H9 (cell line): Measurements from ENCODE around the gene HDAC2. TPM values are rescaled to one million over a fixed set of nuclear protein-coding genes. Genes with fewer than 3 reads are reported as not detected.

Source experiments
- DNase-seq: peaks from one replicate; pipeline ENCODE4 v3.0.0-alpha.2; 2017
- H2AFZ ChIP-seq: one replicate; pipeline ENCODE4 v1.6.1; 2013; ENCODE audit warnings: mild to moderate bottlenecking, low read length, control low read depth, moderate library complexity
- H2AK5ac ChIP-seq: 2 replicates; pipeline ENCODE4 v1.6.1; 2013; ENCODE audit warnings: low read length, control low read depth, mixed read lengths; ENCODE audit not compliant: insufficient read length
- H2BK120ac ChIP-seq: one replicate; pipeline ENCODE4 v1.6.1; 2013; ENCODE audit warnings: low read depth, mild to moderate bottlenecking, low read length, control low read depth, inconsistent platforms; ENCODE audit not compliant: poor library complexity, severe bottlenecking
- H2BK12ac ChIP-seq: 2 replicates; pipeline ENCODE4 v1.6.1; 2013; ENCODE audit warnings: low read length, control low read depth, mixed read lengths, low read depth; ENCODE audit not compliant: insufficient read length
- H2BK15ac ChIP-seq: 2 replicates; pipeline ENCODE4 v1.6.1; 2013; ENCODE audit warnings: low read depth, low read length, control low read depth
- H2BK20ac ChIP-seq: one replicate; pipeline ENCODE4 v1.6.1; 2013; ENCODE audit warnings: low read depth, mild to moderate bottlenecking, low read length, control low read depth, inconsistent platforms; ENCODE audit not compliant: poor library complexity, severe bottlenecking
- H2BK5ac ChIP-seq: 2 replicates; pipeline ENCODE4 v1.6.1; 2013; ENCODE audit warnings: low read length, control low read depth, mixed read lengths; ENCODE audit not compliant: insufficient read length
- H3K14ac ChIP-seq: 2 replicates; pipeline ENCODE4 v1.6.1; 2013; ENCODE audit warnings: low read length, control low read depth; ENCODE audit not compliant: insufficient read depth
- H3K18ac ChIP-seq: 2 replicates; pipeline ENCODE4 v1.6.1; 2013; ENCODE audit warnings: low read depth, mild to moderate bottlenecking, mixed read lengths, low read length, control low read depth; ENCODE audit not compliant: insufficient read length
- H3K23ac ChIP-seq: 2 replicates; pipeline ENCODE4 v1.6.1; 2013; ENCODE audit warnings: low read length, control low read depth, mixed read lengths, low read depth; ENCODE audit not compliant: insufficient read length
- H3K23me2 ChIP-seq: 2 replicates; pipeline ENCODE4 v1.6.1; 2013; ENCODE audit warnings: low read depth, mild to moderate bottlenecking, mixed read lengths, low read length, control low read depth; ENCODE audit not compliant: insufficient read length, poor library complexity, severe bottlenecking
- H3K27ac ChIP-seq: 2 replicates; pipeline ENCODE4 v1.5.1; 2013; ENCODE audit warnings: low read length, control low read depth, mixed read lengths, low read depth; ENCODE audit not compliant: insufficient read length
- H3K27me3 ChIP-seq: 2 replicates; pipeline ENCODE4 v1.6.1; 2013; ENCODE audit warnings: low read length, control low read depth, inconsistent platforms; ENCODE audit not compliant: insufficient read depth
- H3K4ac ChIP-seq: 2 replicates; pipeline ENCODE4 v1.6.1; 2013; ENCODE audit warnings: low read depth, mild to moderate bottlenecking, control low read depth, inconsistent platforms, low read length, moderate library complexity
- H3K4me1 ChIP-seq: 2 replicates; pipeline ENCODE4 v1.6.1; 2013; ENCODE audit warnings: low read length, control low read depth, inconsistent platforms; ENCODE audit not compliant: insufficient read depth
- H3K4me2 ChIP-seq: 2 replicates; pipeline ENCODE4 v1.6.1; 2013; ENCODE audit warnings: low read length, control low read depth, mixed read lengths; ENCODE audit not compliant: insufficient read length, insufficient read depth
- H3K56ac ChIP-seq: 2 replicates; pipeline ENCODE4 v1.6.1; 2013; ENCODE audit warnings: low read depth, mild to moderate bottlenecking, mixed read lengths, low read length, control low read depth; ENCODE audit not compliant: insufficient read length
- H3K79me1 ChIP-seq: 2 replicates; pipeline ENCODE4 v1.6.1; 2013; ENCODE audit warnings: low read depth, mild to moderate bottlenecking, moderate library complexity, low read length, control low read depth, inconsistent platforms; ENCODE audit not compliant: insufficient read depth, poor library complexity, severe bottlenecking
- H3K79me2 ChIP-seq: 2 replicates; pipeline ENCODE4 v1.6.1; 2013; ENCODE audit warnings: low read length, control low read depth, inconsistent platforms; ENCODE audit not compliant: insufficient read depth
- H3K9ac ChIP-seq: 2 replicates; pipeline ENCODE4 v1.6.1; 2013; ENCODE audit warnings: low read length, control low read depth, mixed read lengths; ENCODE audit not compliant: insufficient read length; ENCODE audit errors: extremely low read depth
- H3K9me3 ChIP-seq: one replicate; pipeline ENCODE4 v1.6.1; 2013; ENCODE audit warnings: low read depth, low read length, inconsistent platforms; ENCODE audit not compliant: control insufficient read depth
- H3T11ph ChIP-seq: one replicate; pipeline ENCODE4 v1.6.1; 2013; ENCODE audit warnings: mild to moderate bottlenecking, low read length, control low read depth, inconsistent platforms
- H4K20me1 ChIP-seq: one replicate; pipeline ENCODE4 v1.6.1; 2013; ENCODE audit not compliant: control insufficient read depth, insufficient read length, insufficient read depth
- H4K5ac ChIP-seq: 2 replicates; pipeline ENCODE4 v1.6.1; 2013; ENCODE audit warnings: low read depth, mild to moderate bottlenecking, mixed read lengths, low read length, control low read depth; ENCODE audit not compliant: insufficient read length
- H4K8ac ChIP-seq: replicated peaks from 2 replicates; pipeline ENCODE4 v1.6.1; 2013; ENCODE audit warnings: low read length, control low read depth, mixed read lengths, low read depth; ENCODE audit not compliant: insufficient read length
- H4K91ac ChIP-seq: 2 replicates; pipeline ENCODE4 v1.6.1; 2013; ENCODE audit warnings: low read depth, mild to moderate bottlenecking, moderate library complexity, mixed read lengths, low read length, control low read depth; ENCODE audit not compliant: insufficient read length
- H3K27ac Mint-ChIP-seq, 3 experiments: 2 replicates in 2 of 3; 3 replicates in 1 of 3; pipeline ENCODE4 v1.8.0; 2020 to 2021; ENCODE audit warnings: mixed read lengths in 3 of 3, mild to moderate bottlenecking in 1 of 3, moderate library complexity in 1 of 3
- H3K27me3 Mint-ChIP-seq: 2 replicates; pipeline ENCODE4 v1.8.0; 2021; ENCODE audit warnings: low read depth, mild to moderate bottlenecking, moderate library complexity, mixed read lengths
- H3K36me3 Mint-ChIP-seq, 3 experiments: 2 replicates in 2 of 3; 3 replicates in 1 of 3; pipeline ENCODE4 v1.8.0; 2020 to 2021; ENCODE audit warnings: low read depth in 3 of 3, mixed read lengths in 3 of 3; ENCODE audit not compliant: insufficient read depth in 1 of 3
- H3K4me1 Mint-ChIP-seq, 2 experiments: 2 replicates each; pipeline ENCODE4 v1.8.0; 2020; ENCODE audit warnings: mixed read lengths in 2 of 2
- H3K4me3 Mint-ChIP-seq, 2 experiments: 2 replicates in 1 of 2; 3 replicates in 1 of 2; pipeline ENCODE4 v1.8.0; 2020 to 2021; ENCODE audit warnings: mild to moderate bottlenecking in 2 of 2, mixed read lengths in 2 of 2, moderate library complexity in 1 of 2
- H3K9me3 Mint-ChIP-seq, 2 experiments: 2 replicates in 1 of 2; 3 replicates in 1 of 2; pipeline ENCODE4 v1.8.0; 2020; ENCODE audit warnings: mild to moderate bottlenecking in 2 of 2, mixed read lengths in 2 of 2, moderate library complexity in 1 of 2
- whole genome bisulfite sequencing: extraction: QIAGEN DNeasy Blood & Tissue Kit; methylation state at CpG from one replicate; pipeline ENCODE4 v1.1.7; 2013; ENCODE audit warnings: missing lambda C conversion rate, low lambda C conversion rate, mixed read lengths; ENCODE audit not compliant: insufficient read length; ENCODE audit errors: extremely low coverage; 5-methylcytosine and 5-hydroxymethylcytosine counted together
- total RNA-seq: library from RNA; stranded (reverse); gene quantifications from 2 replicates; pipeline ENCODE4 v1.2.1, GENCODE V29; 2021
- TF ChIP-seq, protein P1 (sequence below): fragments of 200-600 bp; sonication (generic); conservative IDR thresholded peaks from 3 replicates; pipeline ENCODE4 v1.8.0; 2021; ENCODE audit warnings: antibody characterized with exemption, mild to moderate bottlenecking

The HDAC2 gene
- total RNA-seq, 1 experiment from 2014 or later, result 330 TPM

DNA sequence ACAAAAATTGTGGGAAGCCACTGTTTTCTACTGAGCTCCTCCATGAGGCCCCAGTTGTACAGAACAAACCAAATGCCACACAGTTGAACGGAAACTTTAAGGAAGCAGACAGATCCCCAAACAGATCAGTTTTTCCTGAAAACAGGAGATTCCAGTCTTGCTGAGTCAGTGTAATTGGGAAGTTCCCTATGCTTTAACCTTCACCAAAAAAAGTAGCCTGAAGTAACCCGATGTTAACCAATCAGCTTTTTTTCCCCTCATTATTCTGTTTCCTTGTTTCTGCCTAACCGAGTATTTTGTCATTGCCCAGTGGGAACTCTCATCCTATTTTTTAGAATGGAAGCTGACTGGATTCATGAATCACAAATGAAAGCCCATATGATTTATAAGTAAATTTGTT, 77.1 kb downstream of the HDAC2 start:
- Histone ChIP-seq H2BK20ac (no peak overlapping the region), H3K79me2 (no peaks in the 10 kb centered on the region), H3T11ph (no peak overlapping the region), H3K18ac (no peak overlapping the region), H3K27ac (no peak overlapping the region), H3K9ac (no peak overlapping the region), H2BK12ac (no peak overlapping the region), H3K4me2 (no peak overlapping the region), H4K8ac (no peak overlapping the region), H3K23me2 (no peaks in the 10 kb centered on the region), H3K27me3 (no peaks in the 10 kb centered on the region), H3K9me3 (no peaks in the 10 kb centered on the region), H2BK120ac (no peak overlapping the region), H2BK15ac (no peak overlapping the region), H4K20me1 (no peaks in the 10 kb centered on the region), H2AFZ (no peak overlapping the region), H2BK5ac (no peak overlapping the region), H3K14ac (no peak overlapping the region), H3K56ac (no peak overlapping the region), H2AK5ac (no peak overlapping the region), H3K4me1 (no peaks in the 10 kb centered on the region), H3K79me1 (no peaks in the 10 kb centered on the region), H3K23ac (no peak overlapping the region), H3K4ac (no peak overlapping the region), H4K5ac (no peak overlapping the region), H4K91ac (no peak overlapping the region)
- peaks cover 0 to 4% (median 0%) of the 10 kb centered on the region in 3 experiments; a peak in 2 of 7 replicates for H3K36me3 Mint-ChIP-seq
- peaks cover 9 to 22% of the 10 kb centered on the region in 2 experiments for H3K9me3 Mint-ChIP-seq
- H3K4me3 Mint-ChIP-seq, result no peak overlapping the region
- no CpG with 5 or more reads among the region's 3 CpGs for WGBS
- no peak for DNase-seq
- H3K27me3 Mint-ChIP-seq, result no peaks in the 10 kb centered on the region
- H3K27ac Mint-ChIP-seq, result no peak overlapping the region
- H3K4me1 Mint-ChIP-seq, result peaks cover 12 to 14% of the 10 kb centered on the region in 2 experiments
- TF ChIP-seq, protein P1, sequence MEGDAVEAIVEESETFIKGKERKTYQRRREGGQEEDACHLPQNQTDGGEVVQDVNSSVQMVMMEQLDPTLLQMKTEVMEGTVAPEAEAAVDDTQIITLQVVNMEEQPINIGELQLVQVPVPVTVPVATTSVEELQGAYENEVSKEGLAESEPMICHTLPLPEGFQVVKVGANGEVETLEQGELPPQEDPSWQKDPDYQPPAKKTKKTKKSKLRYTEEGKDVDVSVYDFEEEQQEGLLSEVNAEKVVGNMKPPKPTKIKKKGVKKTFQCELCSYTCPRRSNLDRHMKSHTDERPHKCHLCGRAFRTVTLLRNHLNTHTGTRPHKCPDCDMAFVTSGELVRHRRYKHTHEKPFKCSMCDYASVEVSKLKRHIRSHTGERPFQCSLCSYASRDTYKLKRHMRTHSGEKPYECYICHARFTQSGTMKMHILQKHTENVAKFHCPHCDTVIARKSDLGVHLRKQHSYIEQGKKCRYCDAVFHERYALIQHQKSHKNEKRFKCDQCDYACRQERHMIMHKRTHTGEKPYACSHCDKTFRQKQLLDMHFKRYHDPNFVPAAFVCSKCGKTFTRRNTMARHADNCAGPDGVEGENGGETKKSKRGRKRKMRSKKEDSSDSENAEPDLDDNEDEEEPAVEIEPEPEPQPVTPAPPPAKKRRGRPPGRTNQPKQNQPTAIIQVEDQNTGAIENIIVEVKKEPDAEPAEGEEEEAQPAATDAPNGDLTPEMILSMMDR, result no peak
